Ovary (tissue), 9 donors: Measurements from ENCODE around the gene GTF3C4. TPM values are rescaled to one million over a fixed set of nuclear protein-coding genes. Genes with fewer than 3 reads are reported as not detected.
"Not testable (repeated sequence)": the region's sequence is repeated elsewhere in the genome, so short reads cannot be mapped to it uniquely, and the experiment has no call there.

Experiments used
- DNase-seq, 5 donors: peaks; one replicate each; pipeline ENCODE4 v3.0.0-alpha.2; 2019 to 2020
- H3K27ac ChIP-seq, 2 donors: fragments of 200-600 bp; one replicate each; pipeline versions ENCODE4 v1.5.1 to v1.8.0; 2019 to 2022
- H3K27me3 ChIP-seq: fragments of 200-600 bp; one replicate; pipeline ENCODE4 v1.8.0; 2022
- H3K36me3 ChIP-seq: fragments of 200-600 bp; sonication (generic); one replicate; pipeline ENCODE4 v1.5.1; 2019
- H3K4me1 ChIP-seq: one replicate; pipeline ENCODE4 v1.8.1; 2013; ENCODE audit warnings: mild to moderate bottlenecking, moderate library complexity; ENCODE audit not compliant: insufficient read depth
- H3K4me3 ChIP-seq: fragments of 200-600 bp; sonication (generic); one replicate; pipeline ENCODE4 v1.5.1; 2017
- H3K9me3 ChIP-seq, 2 donors: fragments of 200-600 bp in 1 of 2; sonication (generic) in 1 of 2; one replicate each; pipeline versions ENCODE4 v1.5.1 to v1.8.1; 2013 to 2019; ENCODE audit warnings: mild to moderate bottlenecking in 1 of 2, moderate library complexity in 1 of 2
- EP300 ChIP-seq: sonication (generic); formaldehyde crosslinking; IDR thresholded peaks from one replicate; pipeline ENCODE4 v1.6.1; 2017; ENCODE audit warnings: antibody characterized with exemption
- POLR2A ChIP-seq: fragments of 450-650 bp; IDR thresholded peaks from one replicate; pipeline ENCODE4 v1.6.1; 2017; ENCODE audit warnings: antibody characterized with exemption, mild to moderate bottlenecking, moderate library complexity
- WGBS, 3 donors: extraction: QIAGEN DNeasy Blood & Tissue Kit in 1 of 3; methylation state at CpG; one replicate each; pipeline versions ENCODE4 v1.1.5 to v1.1.7; 2013 to 2017; 5-methylcytosine and 5-hydroxymethylcytosine counted together
- intact Hi-C, 4 donors: fragments of 100-400 bp; cut with DNase I; formaldehyde crosslinking; loops; one replicate each; pipeline versions ENCODE4 v1.11.0 to v1.15.1; 2022 to 2023
- polyA plus RNA-seq, 2 donors: library from polyadenylated mRNA; stranded (reverse); fragments of 200-250 nt in 1 of 2; fragments of 350-450 nt in 1 of 2; fragmentation: Illumina TruSeq in 1 of 2; extraction: RNeasy Lipid Tissue Mini Kit (QIAGEN cat#74804) in 1 of 2; gene quantifications; one replicate each; pipeline ENCODE4 v1.2.3, GENCODE V29; 2013 to 2014
- total RNA-seq, 7 donors: library from RNA; depleted of rRNA in 2 of 7; stranded (reverse); fragments of >200 nt in 2 of 7; fragmentation: NEBNext Ultra II Directional in 3 of 7; extraction: Animal tissue kit (Norgen Biotek cat#: 25700) in 3 of 7; gene quantifications; one replicate each; pipeline versions ENCODE4 v1.1.0 to v1.2.4, GENCODE V29; 2016 to 2023
- TF ChIP-seq, protein P1 (sequence below), 3 donors: fragments of 450-650 bp in 2 of 3; fragments of 200-600 bp in 1 of 3; IDR thresholded peaks; one replicate each; pipeline versions ENCODE4 v1.5.1 to v1.8.0; 2016 to 2022; ENCODE audit warnings: antibody characterized with exemption in 3 of 3, mild to moderate bottlenecking in 1 of 3
- donor health status: DM: no; HTN: no; CAD: no; lungs with moderate emphysema.
- donor health status: DM: no; HTN: no; CAD: no.
- donor health status: Bipolar disorder and iron deficiency.
- donor health status: DM: yes; HTN: yes; CAD: no.
- donor health status: DM: no; HTN: no; CAD: no.
- donor health status: DM: yes; HTN: yes; CAD: no.

Gene GTF3C4
- total and polyA plus RNA-seq, 9 donors, result 7.0 to 19.4 (median 15.5) TPM

DNA sequence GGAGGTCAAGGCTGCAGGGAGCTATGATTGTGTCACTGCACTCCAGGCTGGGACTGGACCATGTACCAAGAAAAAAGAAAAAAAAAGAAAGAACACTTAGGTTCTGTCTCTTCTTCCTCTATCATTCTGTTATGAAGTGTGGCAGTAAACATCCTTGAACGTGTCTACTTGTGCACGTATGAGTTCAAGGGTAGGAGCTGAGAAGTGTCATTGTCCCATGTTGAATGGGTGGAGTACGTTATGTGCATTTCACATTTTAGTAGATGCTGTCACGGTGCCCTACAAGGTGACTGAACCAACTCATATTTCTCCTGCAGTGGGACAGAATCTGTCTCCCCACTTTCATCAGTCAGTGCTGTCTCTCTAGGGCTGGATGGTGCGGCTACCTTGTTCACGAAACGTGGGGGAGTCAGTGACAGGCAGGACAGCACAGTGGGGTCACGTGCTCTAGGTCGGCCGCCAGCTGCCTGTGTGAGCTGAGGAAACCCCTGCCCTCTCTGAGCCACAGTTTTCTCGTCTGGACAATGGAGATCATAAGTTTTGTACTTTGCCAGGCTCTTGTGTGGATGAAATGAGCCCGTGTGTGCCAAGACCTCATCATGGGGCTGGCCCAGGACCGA lies 47.2 kb downstream of the GTF3C4 start:
- no peak overlapping the region for H3K4me3 ChIP-seq
- H3K27me3 ChIP-seq, result no peaks in the 10 kb centered on the region
- no peaks in the 10 kb centered on the region for H3K4me1 ChIP-seq
- intact Hi-C loops, result no loop called here
- no peak for TF ChIP-seq POLR2A
- TF ChIP-seq EP300, result no peak
- TF ChIP-seq, protein P1, sequence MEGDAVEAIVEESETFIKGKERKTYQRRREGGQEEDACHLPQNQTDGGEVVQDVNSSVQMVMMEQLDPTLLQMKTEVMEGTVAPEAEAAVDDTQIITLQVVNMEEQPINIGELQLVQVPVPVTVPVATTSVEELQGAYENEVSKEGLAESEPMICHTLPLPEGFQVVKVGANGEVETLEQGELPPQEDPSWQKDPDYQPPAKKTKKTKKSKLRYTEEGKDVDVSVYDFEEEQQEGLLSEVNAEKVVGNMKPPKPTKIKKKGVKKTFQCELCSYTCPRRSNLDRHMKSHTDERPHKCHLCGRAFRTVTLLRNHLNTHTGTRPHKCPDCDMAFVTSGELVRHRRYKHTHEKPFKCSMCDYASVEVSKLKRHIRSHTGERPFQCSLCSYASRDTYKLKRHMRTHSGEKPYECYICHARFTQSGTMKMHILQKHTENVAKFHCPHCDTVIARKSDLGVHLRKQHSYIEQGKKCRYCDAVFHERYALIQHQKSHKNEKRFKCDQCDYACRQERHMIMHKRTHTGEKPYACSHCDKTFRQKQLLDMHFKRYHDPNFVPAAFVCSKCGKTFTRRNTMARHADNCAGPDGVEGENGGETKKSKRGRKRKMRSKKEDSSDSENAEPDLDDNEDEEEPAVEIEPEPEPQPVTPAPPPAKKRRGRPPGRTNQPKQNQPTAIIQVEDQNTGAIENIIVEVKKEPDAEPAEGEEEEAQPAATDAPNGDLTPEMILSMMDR (IDR thresholded peaks at IDR 0.05), result no peak
- H3K36me3 ChIP-seq, result no peaks in the 10 kb centered on the region
- H3K27ac ChIP-seq, result no peak overlapping the region
- DNase-seq, result no peak
- no peaks in the 10 kb centered on the region for H3K9me3 ChIP-seq
- WGBS, 3 donors, result 38 to 44% (median 39%) methylated on average over 13 of the region's 13 CpGs

DNA sequence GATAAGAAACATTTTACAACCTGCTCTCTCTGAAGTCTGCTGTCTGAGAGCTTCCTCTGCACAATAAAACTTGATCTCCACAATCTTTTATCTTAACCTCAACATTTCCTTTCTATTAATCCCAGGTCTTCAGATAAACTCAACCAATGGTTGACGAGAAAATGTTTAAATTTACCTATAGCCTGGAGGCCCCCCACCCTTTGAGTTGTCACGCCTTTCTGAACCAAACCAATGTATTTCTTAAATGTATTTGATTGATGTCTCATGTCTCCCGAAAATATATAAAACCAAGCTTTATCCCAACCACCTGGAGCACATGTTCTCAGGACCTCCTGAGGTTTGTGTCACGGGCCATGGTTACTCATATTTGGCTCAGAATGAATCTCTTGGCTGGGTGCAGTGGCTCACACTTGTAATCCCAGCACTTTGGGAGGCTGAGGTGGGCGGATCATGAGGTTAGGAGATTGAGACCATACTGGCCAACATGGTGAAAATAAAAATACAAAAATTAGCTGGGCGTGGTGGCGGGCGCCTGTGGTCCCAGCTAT lies 48.2 kb downstream of the GTF3C4 start:
- H3K4me3 ChIP-seq, H3K36me3 ChIP-seq, H3K9me3 ChIP-seq, H3K27me3 ChIP-seq, DNase-seq, H3K27ac ChIP-seq, H3K4me1 ChIP-seq, intact Hi-C loops: not testable (repeated sequence)
- WGBS, 3 donors, result 74 to 84% (median 80%) methylated on average over 8 of the region's 8 CpGs

DNA sequence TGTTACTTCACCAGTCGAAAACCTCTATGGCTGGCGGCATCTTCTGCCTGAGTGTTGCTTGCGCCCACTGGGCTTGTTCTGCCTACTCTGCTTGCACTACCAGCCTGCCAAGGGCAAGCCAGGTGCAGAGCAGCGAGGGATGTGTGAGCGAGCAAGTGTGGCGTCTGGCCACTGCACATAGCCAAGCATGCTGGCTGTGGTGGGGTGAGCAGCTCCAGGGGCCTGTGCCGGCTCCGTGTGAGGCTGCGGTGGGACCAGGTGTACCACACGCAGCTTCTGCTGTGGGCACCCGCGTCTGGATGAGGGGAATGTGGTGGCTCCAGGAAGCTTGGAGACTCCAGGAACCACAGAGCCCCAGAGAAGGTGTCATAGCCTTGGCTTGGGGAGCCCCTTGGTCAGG lies 51.4 kb downstream of the GTF3C4 start:
- intact Hi-C loops, result no loop called here

GRCh38 chr9:132722564-132723065 lies 52.4 kb downstream of the GTF3C4 start:
- no peaks in the 10 kb centered on the region for H3K27me3 ChIP-seq
- H3K9me3 ChIP-seq, result no peaks in the 10 kb centered on the region
- no peaks in the 10 kb centered on the region for H3K4me1 ChIP-seq
- no peak for DNase-seq
- H3K36me3 ChIP-seq, result no peaks in the 10 kb centered on the region
- TF ChIP-seq EP300 (no peak), POLR2A (no peak)
- TF ChIP-seq, protein P1 (IDR thresholded peaks at IDR 0.05), result no peak
- no peak overlapping the region for H3K4me3 ChIP-seq
- WGBS, 3 donors, result 89 to 92% (median 89%) methylated on average over 16 of the region's 16 CpGs
- H3K27ac ChIP-seq, result no peak overlapping the region
- intact Hi-C loops, result no loop called here

More for the DNA sequence above, 51.4 kb downstream of the GTF3C4 start:
- Histone ChIP-seq H3K4me1 (no peaks in the 10 kb centered on the region), H3K36me3 (no peaks in the 10 kb centered on the region), H3K27me3 (no peaks in the 10 kb centered on the region), H3K27ac (no peak overlapping the region), H3K4me3 (no peak overlapping the region), H3K9me3 (no peaks in the 10 kb centered on the region)
- TF ChIP-seq, protein P1 (IDR thresholded peaks at IDR 0.05), result no peak
- TF ChIP-seq POLR2A, result no peak
- no peak for TF ChIP-seq EP300
- no peak for DNase-seq
- WGBS, 3 donors, result 79 to 93% (median 82%) methylated on average over 11 to 12 of the region's 12 CpGs

- DNase-seq, result no peak
- 79 to 91% (median 87%) methylated on average over 3 to 4 of the region's 4 CpGs for WGBS, 3 donors
These were observed 53.5 kb downstream of the GTF3C4 start for GRCh38 chr9:132723809-132724208.

More at GRCh38 chr9:132723809-132724208, 53.5 kb downstream of the GTF3C4 start:
- Histone ChIP-seq H3K4me1 (no peaks in the 10 kb centered on the region), H3K9me3 (no peaks in the 10 kb centered on the region), H3K27ac (no peak overlapping the region), H3K36me3 (no peaks in the 10 kb centered on the region), H3K27me3 (no peaks in the 10 kb centered on the region), H3K4me3 (no peak overlapping the region)
- intact Hi-C loops, result no loop called here
- no peak for TF ChIP-seq POLR2A
- TF ChIP-seq, protein P1 (IDR thresholded peaks at IDR 0.05), result no peak
- no peak for TF ChIP-seq EP300
